Measurements from ENCODE around the gene NUDT14.

DNA sequence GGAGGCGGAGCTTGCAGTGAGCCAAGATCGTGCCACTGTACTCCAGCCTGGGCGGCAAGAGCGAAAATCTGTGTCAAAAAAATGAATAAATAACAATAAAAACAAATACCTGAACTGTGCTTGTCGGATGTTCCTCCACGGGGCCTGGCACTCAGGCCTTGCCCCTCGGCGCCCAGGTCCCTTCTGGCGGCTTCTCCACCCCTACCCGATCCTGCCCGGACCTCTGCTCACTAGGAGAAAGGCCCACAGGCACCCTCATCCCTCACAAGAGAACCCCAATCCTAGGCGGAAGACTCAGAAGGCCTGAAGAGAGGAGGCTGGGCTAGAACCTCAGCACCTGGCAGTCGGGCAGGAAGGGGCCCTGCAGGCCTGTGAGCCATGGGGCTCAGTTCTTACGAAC, 46.2 kb upstream of the NUDT14 start:
- TF ChIP-seq, protein P1, sequence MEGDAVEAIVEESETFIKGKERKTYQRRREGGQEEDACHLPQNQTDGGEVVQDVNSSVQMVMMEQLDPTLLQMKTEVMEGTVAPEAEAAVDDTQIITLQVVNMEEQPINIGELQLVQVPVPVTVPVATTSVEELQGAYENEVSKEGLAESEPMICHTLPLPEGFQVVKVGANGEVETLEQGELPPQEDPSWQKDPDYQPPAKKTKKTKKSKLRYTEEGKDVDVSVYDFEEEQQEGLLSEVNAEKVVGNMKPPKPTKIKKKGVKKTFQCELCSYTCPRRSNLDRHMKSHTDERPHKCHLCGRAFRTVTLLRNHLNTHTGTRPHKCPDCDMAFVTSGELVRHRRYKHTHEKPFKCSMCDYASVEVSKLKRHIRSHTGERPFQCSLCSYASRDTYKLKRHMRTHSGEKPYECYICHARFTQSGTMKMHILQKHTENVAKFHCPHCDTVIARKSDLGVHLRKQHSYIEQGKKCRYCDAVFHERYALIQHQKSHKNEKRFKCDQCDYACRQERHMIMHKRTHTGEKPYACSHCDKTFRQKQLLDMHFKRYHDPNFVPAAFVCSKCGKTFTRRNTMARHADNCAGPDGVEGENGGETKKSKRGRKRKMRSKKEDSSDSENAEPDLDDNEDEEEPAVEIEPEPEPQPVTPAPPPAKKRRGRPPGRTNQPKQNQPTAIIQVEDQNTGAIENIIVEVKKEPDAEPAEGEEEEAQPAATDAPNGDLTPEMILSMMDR (IDR thresholded peaks at IDR 0.05), result no peak
- no peak for TF ChIP-seq POLR2A (IDR thresholded peaks at IDR 0.05)
